GM23338 (cell line): ENCODE data around the gene GPRASP2. TPM values are rescaled to one million over a fixed set of nuclear protein-coding genes. Genes with fewer than 3 reads are reported as not detected.
"Not testable (repeated sequence)": the region's sequence is repeated elsewhere in the genome, so short reads cannot be mapped to it uniquely, and the experiment has no call there.

Experiments used
- ATAC-seq: fragments of 200-7000 bp; cut with Tn5 transposase; 3 replicates; pipeline ENCODE4 v1.9.1; 2020
- DNase-seq: peaks from one replicate; pipeline ENCODE4 v3.0.0-alpha.2; 2015; ENCODE audit warnings: low spot score
- H2AFZ ChIP-seq: fragments of 200-600 bp; sonication (generic); 2 replicates; pipeline ENCODE4 v1.8.0; 2016; ENCODE audit warnings: antibody characterized with exemption, mild to moderate bottlenecking, moderate library complexity
- H3F3A ChIP-seq: fragments of 200-600 bp; sonication (generic); replicated peaks from 2 replicates; pipeline ENCODE4 v1.8.0; 2017; ENCODE audit warnings: antibody characterized with exemption, mixed run types, low read depth
- H3K27ac ChIP-seq: fragments of 200-600 bp; sonication (generic); 2 replicates; pipeline ENCODE4 v1.6.1; 2016; ENCODE audit warnings: low read depth
- H3K27me3 ChIP-seq: fragments of 200-600 bp; sonication (generic); 2 replicates; pipeline ENCODE4 v1.8.0; 2016; ENCODE audit warnings: mild to moderate bottlenecking, mixed run types, moderate library complexity; ENCODE audit not compliant: insufficient read depth
- H3K36me3 ChIP-seq: fragments of 200-600 bp; sonication (generic); 2 replicates; pipeline ENCODE4 v1.8.0; 2016; ENCODE audit warnings: mild to moderate bottlenecking; ENCODE audit not compliant: insufficient read depth
- H3K4me1 ChIP-seq: fragments of 200-600 bp; sonication (generic); 2 replicates; pipeline ENCODE4 v1.8.0; 2016; ENCODE audit warnings: mild to moderate bottlenecking, moderate library complexity; ENCODE audit not compliant: insufficient read depth
- H3K4me2 ChIP-seq: fragments of 200-600 bp; sonication (generic); 2 replicates; pipeline ENCODE4 v1.7.1; 2017; ENCODE audit warnings: mixed run types
- H3K4me3 ChIP-seq: fragments of 200-600 bp; sonication (generic); 2 replicates; pipeline ENCODE4 v1.6.1; 2016; ENCODE audit warnings: mixed run types
- H3K79me2 ChIP-seq: fragments of 200-600 bp; sonication (generic); replicated peaks from 2 replicates; pipeline ENCODE4 v1.8.0; 2017; ENCODE audit warnings: mild to moderate bottlenecking; ENCODE audit not compliant: insufficient read depth
- H3K9me2 ChIP-seq: fragments of 200-600 bp; sonication (generic); 2 replicates; pipeline ENCODE4 v1.8.0; 2017; ENCODE audit not compliant: insufficient read depth
- H4K20me1 ChIP-seq: fragments of 200-600 bp; sonication (generic); replicated peaks from 2 replicates; pipeline ENCODE4 v1.8.0; 2017; ENCODE audit warnings: mild to moderate bottlenecking; ENCODE audit not compliant: insufficient read depth
- H3K27ac Mint-ChIP-seq: 2 replicates; pipeline ENCODE4 v1.8.0; 2020; ENCODE audit warnings: inconsistent platforms, mild to moderate bottlenecking, moderate library complexity, mixed read lengths
- H3K27me3 Mint-ChIP-seq: 3 replicates; pipeline ENCODE4 v1.8.0; 2022; ENCODE audit warnings: low read depth, mild to moderate bottlenecking, moderate library complexity, mixed read lengths, inconsistent platforms; ENCODE audit not compliant: insufficient read depth, poor library complexity
- H3K36me3 Mint-ChIP-seq: 3 replicates; pipeline ENCODE4 v1.8.0; 2021; ENCODE audit warnings: low read depth, mild to moderate bottlenecking, inconsistent platforms, moderate library complexity, mixed read lengths
- H3K4me1 Mint-ChIP-seq: 3 replicates; pipeline ENCODE4 v1.8.0; 2020; ENCODE audit warnings: mild to moderate bottlenecking, inconsistent platforms, mixed read lengths
- H3K4me3 Mint-ChIP-seq: 3 replicates; pipeline ENCODE4 v1.8.0; 2021; ENCODE audit warnings: moderate library complexity, mild to moderate bottlenecking, inconsistent platforms, mixed read lengths
- H3K9me3 Mint-ChIP-seq: 3 replicates; pipeline ENCODE4 v1.8.0; 2020; ENCODE audit warnings: moderate library complexity, mild to moderate bottlenecking, inconsistent platforms, mixed read lengths
- CTCF ChIP-seq, 2 experiments: fragments of 200-600 bp in 1 of 2; sonication (generic) in 1 of 2; conservative IDR thresholded peaks; 2 replicates each; pipeline versions ENCODE4 v1.5.1 to v1.6.1; 2016 to 2017; ENCODE audit warnings: antibody characterized with exemption in 2 of 2, low read depth in 2 of 2, mild to moderate bottlenecking in 2 of 2, moderate library complexity in 1 of 2
- ETS1 ChIP-seq: IDR thresholded peaks from 2 replicates; pipeline ENCODE4 v1.6.1; 2016; ENCODE audit warnings: antibody characterized with exemption
- EZH2 ChIP-seq: fragments of 200-600 bp; sonication (generic); IDR thresholded peaks from one replicate; pipeline ENCODE4 v1.8.0; 2017; ENCODE audit warnings: antibody characterized with exemption, mild to moderate bottlenecking, low read depth; ENCODE audit not compliant: unreplicated experiment
- EZH2phosphoT487 ChIP-seq: fragments of 200-600 bp; sonication (generic); IDR thresholded peaks from one replicate; pipeline ENCODE4 v1.8.1; 2018; ENCODE audit warnings: antibody characterized with exemption; ENCODE audit not compliant: unreplicated experiment
- JUNB ChIP-seq: IDR thresholded peaks from one replicate; pipeline ENCODE4 v1.6.1; 2016; ENCODE audit warnings: antibody characterized with exemption; ENCODE audit not compliant: unreplicated experiment
- POLR2AphosphoS5 ChIP-seq: IDR thresholded peaks from 2 replicates; pipeline ENCODE4 v1.6.1; 2016; ENCODE audit warnings: antibody characterized with exemption, low read depth
- ZNF114 ChIP-seq: fragments of 250-450 bp; sonication (Bioruptor Pico); IDR thresholded peaks from 2 replicates; pipeline ENCODE4 v1.5.0; 2020; ENCODE audit warnings: mild to moderate bottlenecking, moderate library complexity
- ZNF331 ChIP-seq: fragments of 250-450 bp; sonication (Bioruptor Pico); IDR thresholded peaks from 2 replicates; pipeline ENCODE4 v1.5.0; 2020; ENCODE audit warnings: low read depth, mild to moderate bottlenecking, moderate library complexity
- ZNF462 ChIP-seq: fragments of 250-450 bp; sonication (Bioruptor Pico); IDR thresholded peaks from 2 replicates; pipeline ENCODE4 v1.5.0; 2020; ENCODE audit warnings: mild to moderate bottlenecking, moderate library complexity
- long read RNA-seq: library from polyadenylated mRNA; unstranded; transcript quantifications from one replicate; pipeline ENCODE4 v2.0.0, GENCODE V29; 2020; ENCODE audit not compliant: unreplicated experiment
- polyA plus RNA-seq: library from polyadenylated mRNA; unstranded; fragments of >200 nt; fragmentation: Nextera tagmentation; extraction: Ambion mirVana; gene quantifications from 2 replicates; pipeline ENCODE4 v1.2.1, GENCODE V29; 2016
- total RNA-seq: library from RNA; depleted of rRNA; stranded (reverse); fragments of >200 nt; shearing (Covaris generic); gene quantifications from 2 replicates; pipeline ENCODE4 v1.2.3, GENCODE V29; 2014; rRNA removed

The GPRASP2 gene
- 18.0 and 22.4 TPM in 2 replicates for total RNA-seq
- 4.0 and 4.9 TPM in 2 replicates for polyA plus RNA-seq
- long read RNA-seq, partial matches to known transcripts = 0 of 2 reads
- long read RNA-seq, other reads (novel, unspliced or antisense) = 1 of 2 reads

- TF ChIP-seq CTCF (conservative IDR thresholded peaks at IDR 0.05; ENCODE audit: low read depth in 2 of 2) = 0 out of 4 replicates have a peak, but pooled peaks of 1 of the 2 experiments have one; percentile 3
- no peak for TF ChIP-seq JUNB
- no peak for TF ChIP-seq ZNF114
- TF ChIP-seq ZNF462 (CRISPR knock-in tag) = no peak
- no peak for TF ChIP-seq EZH2
- TF ChIP-seq POLR2AphosphoS5 = peak; percentile 62
- TF ChIP-seq EZH2phosphoT487 = no peak
- no peak for TF ChIP-seq ZNF331 (CRISPR knock-in tag)
- no peak for TF ChIP-seq ETS1
- Mint-ChIP-seq H3K9me3 (no peaks in the 10 kb centered on the region), H3K27ac (peak within 1 kb of the TSS; percentile 56; the same call in 1 of the 2 replicates), H3K4me1 (peaks cover 11% of the 10 kb centered on the region; the same call in 2 of the 3 replicates), H3K4me3 (peak within 1 kb of the TSS; percentile 91), H3K36me3 (peaks cover 9% of the 10 kb centered on the region; the same call in 1 of the 3 replicates), H3K27me3 (peaks cover 9% of the 10 kb centered on the region)
- no peaks in the 10 kb centered on the region for H3F3A ChIP-seq
- H3K4me2 ChIP-seq = peak within 1 kb of the TSS; percentile 79
- H3K79me2 ChIP-seq = no peaks in the 10 kb centered on the region
- H2AFZ ChIP-seq = no peak within 1 kb of the TSS; the same call in 1 of the 2 replicates
- no peaks in the 10 kb centered on the region; the same call in 1 of the 2 replicates for H3K4me1 ChIP-seq
- no peaks in the 10 kb centered on the region for H4K20me1 ChIP-seq
- peaks cover 13% of the 10 kb centered on the region for H3K27me3 ChIP-seq
- H3K36me3 ChIP-seq = no peaks in the 10 kb centered on the region
- H3K9me2 ChIP-seq = no peaks in the 10 kb centered on the region
- ATAC-seq = peak; percentile 76
- H3K4me3 ChIP-seq = peak within 1 kb of the TSS; percentile 72
- H3K27ac ChIP-seq = no peak within 1 kb of the TSS
- peak; percentile 58 for DNase-seq
These were observed at the start of gene GPRASP2 for GRCh38 chrX:102712216-102712966. Gene GPRASP2 (plus strand): TSS chrX:102712448. CDS start chrX:102714870, 2,422 bp downstream.

GRCh38 chrX:102663820-102664219, 48.4 kb upstream of the GPRASP2 start:
- not testable (repeated sequence) for ATAC-seq, H3F3A ChIP-seq, H3K4me3 ChIP-seq, H3K4me1 ChIP-seq, H3K9me3 Mint-ChIP-seq, H3K27me3 Mint-ChIP-seq, H3K36me3 Mint-ChIP-seq, H3K4me1 Mint-ChIP-seq, H3K4me2 ChIP-seq, H3K27ac ChIP-seq, H2AFZ ChIP-seq, DNase-seq, H3K27ac Mint-ChIP-seq, H3K9me2 ChIP-seq, H3K27me3 ChIP-seq, H4K20me1 ChIP-seq, H3K79me2 ChIP-seq, H3K4me3 Mint-ChIP-seq, H3K36me3 ChIP-seq
